WTC11 (cell line): ENCODE data around the gene ZNF429. TPM values are rescaled to one million over a fixed set of nuclear protein-coding genes. Genes with fewer than 3 reads are reported as not detected.

Experiments used
- ATAC-seq: fragments of 200-7000 bp; cut with Tn5 transposase; 2 replicates; pipeline ENCODE4 v1.10.0; 2021; ENCODE audit warnings: mild to moderate bottlenecking, moderate library complexity
- CTCF ChIA-PET: fragments of 300-600 bp; sonication (Branson Sonifier 250); formaldehyde crosslinking; loops from one replicate; lab custom pipeline; 2021; ENCODE audit warnings: antibody characterized with exemption; lab: Charles Lee
- POLR2A ChIA-PET: fragments of 350-600 bp; sonication (Branson Sonifier 250); formaldehyde crosslinking; loops from one replicate; lab custom pipeline; 2021; ENCODE audit warnings: antibody characterized with exemption; lab: Charles Lee
- DNase-seq: peaks from one replicate; pipeline ENCODE4 v3.0.0; 2021; ENCODE audit warnings: low spot score
- H3K27ac Mint-ChIP-seq: 2 replicates; pipeline ENCODE4 v1.8.0; 2021; ENCODE audit warnings: mixed read lengths
- H3K27me3 Mint-ChIP-seq: 2 replicates; pipeline ENCODE4 v1.8.0; 2021; ENCODE audit warnings: low read depth, mild to moderate bottlenecking, moderate library complexity, mixed read lengths
- H3K36me3 Mint-ChIP-seq: 2 replicates; pipeline ENCODE4 v1.8.0; 2021; ENCODE audit warnings: mixed read lengths
- H3K4me1 Mint-ChIP-seq: 2 replicates; pipeline ENCODE4 v1.8.0; 2022; ENCODE audit warnings: mixed read lengths
- H3K4me3 Mint-ChIP-seq: 2 replicates; pipeline ENCODE4 v1.8.0; 2021; ENCODE audit warnings: mild to moderate bottlenecking, moderate library complexity, mixed read lengths
- H3K9me3 Mint-ChIP-seq: 2 replicates; pipeline ENCODE4 v1.8.0; 2021; ENCODE audit warnings: mixed read lengths
- CREM ChIP-seq: sonication (generic); formaldehyde crosslinking; IDR thresholded peaks from 2 replicates; pipeline ENCODE4 v1.8.1; 2022; ENCODE audit warnings: mild to moderate bottlenecking, missing genetic modification reagents, moderate library complexity
- ELF4 ChIP-seq: sonication (generic); formaldehyde crosslinking; IDR thresholded peaks from 2 replicates; pipeline ENCODE4 v1.8.1; 2022; ENCODE audit warnings: low read depth, mild to moderate bottlenecking, moderate library complexity, missing genetic modification reagents
- GRHL2 ChIP-seq: fragments of 250-450 bp; sonication (Bioruptor Pico); IDR thresholded peaks from 2 replicates; pipeline ENCODE4 v1.8.0; 2022; ENCODE audit warnings: mild to moderate bottlenecking, moderate library complexity; ENCODE audit not compliant: insufficient replicate concordance, severe bottlenecking
- GTF2I ChIP-seq: fragments of 250-450 bp; sonication (Bioruptor Pico); conservative IDR thresholded peaks from 2 replicates; pipeline ENCODE4 v1.4.0; 2021; ENCODE audit warnings: mild to moderate bottlenecking
- JAZF1 ChIP-seq: fragments of 250-450 bp; sonication (Bioruptor Pico); IDR thresholded peaks from 2 replicates; pipeline ENCODE4 v1.9.0; 2021; ENCODE audit warnings: moderate library complexity, mild to moderate bottlenecking, inconsistent platforms
- KAT7 ChIP-seq: sonication (generic); formaldehyde crosslinking; IDR thresholded peaks from 2 replicates; pipeline ENCODE4 v1.8.1; 2023; ENCODE audit warnings: missing genetic modification reagents, mild to moderate bottlenecking, borderline replicate concordance
- NFATC4 ChIP-seq: fragments of 250-450 bp; sonication (Bioruptor Pico); IDR thresholded peaks from 2 replicates; pipeline ENCODE4 v1.9.0; 2021; ENCODE audit warnings: mild to moderate bottlenecking
- NR1H2 ChIP-seq: sonication (generic); formaldehyde crosslinking; IDR thresholded peaks from 2 replicates; pipeline ENCODE4 v1.9.0; 2021; ENCODE audit warnings: mild to moderate bottlenecking, moderate library complexity, missing genetic modification reagents
- NR3C1 ChIP-seq: sonication (generic); formaldehyde crosslinking; conservative IDR thresholded peaks from 2 replicates; pipeline ENCODE4 v1.8.1; 2023; ENCODE audit warnings: low read depth, mild to moderate bottlenecking, missing genetic modification reagents
- RORB ChIP-seq: fragments of 250-450 bp; sonication (Bioruptor Pico); IDR thresholded peaks from 2 replicates; pipeline ENCODE4 v1.9.0; 2021; ENCODE audit warnings: mild to moderate bottlenecking
- SOX15 ChIP-seq: fragments of 250-450 bp; sonication (Bioruptor Pico); IDR thresholded peaks from 2 replicates; pipeline ENCODE4 v1.9.0; 2021; ENCODE audit warnings: mild to moderate bottlenecking
- SP1 ChIP-seq: sonication (generic); formaldehyde crosslinking; conservative IDR thresholded peaks from 2 replicates; pipeline ENCODE4 v1.8.1; 2022; ENCODE audit warnings: missing genetic modification reagents
- total RNA-seq: library from RNA; stranded (reverse); gene quantifications from 3 replicates; pipeline ENCODE4 v1.2.3, GENCODE V29; 2021
- TF ChIP-seq, protein P1 (sequence below): sonication (generic); formaldehyde crosslinking; IDR thresholded peaks from 2 replicates; pipeline ENCODE4 v1.8.0; 2022; ENCODE audit warnings: mild to moderate bottlenecking, missing genetic modification reagents
- TF ChIP-seq, protein P2 (sequence below): sonication (generic); formaldehyde crosslinking; conservative IDR thresholded peaks from 2 replicates; pipeline ENCODE4 v1.8.1; 2023; ENCODE audit warnings: mild to moderate bottlenecking, low read depth, missing genetic modification reagents, moderate library complexity
- TF ChIP-seq, protein P3 (sequence below): fragments of 250-450 bp; sonication (Bioruptor Pico); IDR thresholded peaks from 2 replicates; pipeline ENCODE4 v1.9.0; 2021; ENCODE audit warnings: mild to moderate bottlenecking
- TF ChIP-seq, protein P4 (sequence below): fragments of 250-450 bp; sonication (Bioruptor Pico); IDR thresholded peaks from 2 replicates; pipeline ENCODE4 v1.9.0; 2021; ENCODE audit warnings: mild to moderate bottlenecking, borderline replicate concordance
- TF ChIP-seq, protein P5 (sequence below): sonication (generic); formaldehyde crosslinking; IDR thresholded peaks from 2 replicates; pipeline ENCODE4 v1.8.0; 2022; ENCODE audit warnings: mild to moderate bottlenecking, missing genetic modification reagents
- TF ChIP-seq, protein P6 (sequence below): sonication (generic); formaldehyde crosslinking; IDR thresholded peaks from 2 replicates; pipeline ENCODE4 v1.8.1; 2023; ENCODE audit warnings: mild to moderate bottlenecking, missing genetic modification reagents, moderate library complexity

Gene ZNF429
- total RNA-seq, 1 experiment from 2014 or later = 9.2 TPM

DNA sequence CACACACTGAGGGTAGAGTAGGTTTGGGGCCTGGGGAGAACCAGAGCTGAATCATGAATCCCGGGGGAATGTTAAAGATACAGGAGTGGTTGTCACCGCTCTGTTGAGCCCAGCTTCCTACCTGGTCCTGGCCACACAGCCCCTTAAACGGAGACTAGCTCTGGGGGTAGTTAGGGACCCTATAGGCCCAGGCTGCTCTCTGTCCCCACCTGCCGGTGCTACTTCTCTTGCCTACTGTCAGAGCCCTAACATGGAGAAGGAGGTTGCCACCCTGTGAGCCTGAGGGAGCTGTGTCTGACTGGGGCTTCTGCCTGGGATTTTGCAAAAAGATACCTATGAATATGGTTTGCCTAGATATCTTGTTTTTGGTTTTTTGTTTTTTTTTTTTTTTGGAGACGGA is 36.6 kb upstream of the ZNF429 start:
- ChIA-PET CTCF (interaction anchor here (0.6 to 1.6 kb wide), 10 partner anchors 15 to 299 kb away, joined by 3 to 9 read pairs (median 4); partner anchors contain the start of genes ZNF100 and ZNF429), POLR2A (interaction anchor here (0.5 kb wide), 1 partner anchor 1044 kb away, joined by 3 read pairs; no protein-coding TSS in a partner anchor)
- Mint-ChIP-seq H3K27me3 (peaks cover 9% of the 10 kb centered on the region), H3K9me3 (peaks cover 14% of the 10 kb centered on the region), H3K27ac (no peak overlapping the region), H3K36me3 (peaks cover 3% of the 10 kb centered on the region; the same call in 1 of the 2 replicates), H3K4me1 (no peaks in the 10 kb centered on the region), H3K4me3 (no peak overlapping the region)
- ATAC-seq (peak; percentile 36; the same call in 1 of the 2 replicates), DNase-seq (peak; percentile 61)
- TF ChIP-seq, protein P1, sequence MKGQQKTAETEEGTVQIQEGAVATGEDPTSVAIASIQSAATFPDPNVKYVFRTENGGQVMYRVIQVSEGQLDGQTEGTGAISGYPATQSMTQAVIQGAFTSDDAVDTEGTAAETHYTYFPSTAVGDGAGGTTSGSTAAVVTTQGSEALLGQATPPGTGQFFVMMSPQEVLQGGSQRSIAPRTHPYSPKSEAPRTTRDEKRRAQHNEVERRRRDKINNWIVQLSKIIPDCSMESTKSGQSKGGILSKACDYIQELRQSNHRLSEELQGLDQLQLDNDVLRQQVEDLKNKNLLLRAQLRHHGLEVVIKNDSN (CRISPR knock-in tag) = no peak
- no peak for TF ChIP-seq NFATC4 (CRISPR knock-in tag)
- no peak for TF ChIP-seq GTF2I (CRISPR knock-in tag)
- no peak for TF ChIP-seq GRHL2 (CRISPR knock-in tag)
- TF ChIP-seq, protein P2, sequence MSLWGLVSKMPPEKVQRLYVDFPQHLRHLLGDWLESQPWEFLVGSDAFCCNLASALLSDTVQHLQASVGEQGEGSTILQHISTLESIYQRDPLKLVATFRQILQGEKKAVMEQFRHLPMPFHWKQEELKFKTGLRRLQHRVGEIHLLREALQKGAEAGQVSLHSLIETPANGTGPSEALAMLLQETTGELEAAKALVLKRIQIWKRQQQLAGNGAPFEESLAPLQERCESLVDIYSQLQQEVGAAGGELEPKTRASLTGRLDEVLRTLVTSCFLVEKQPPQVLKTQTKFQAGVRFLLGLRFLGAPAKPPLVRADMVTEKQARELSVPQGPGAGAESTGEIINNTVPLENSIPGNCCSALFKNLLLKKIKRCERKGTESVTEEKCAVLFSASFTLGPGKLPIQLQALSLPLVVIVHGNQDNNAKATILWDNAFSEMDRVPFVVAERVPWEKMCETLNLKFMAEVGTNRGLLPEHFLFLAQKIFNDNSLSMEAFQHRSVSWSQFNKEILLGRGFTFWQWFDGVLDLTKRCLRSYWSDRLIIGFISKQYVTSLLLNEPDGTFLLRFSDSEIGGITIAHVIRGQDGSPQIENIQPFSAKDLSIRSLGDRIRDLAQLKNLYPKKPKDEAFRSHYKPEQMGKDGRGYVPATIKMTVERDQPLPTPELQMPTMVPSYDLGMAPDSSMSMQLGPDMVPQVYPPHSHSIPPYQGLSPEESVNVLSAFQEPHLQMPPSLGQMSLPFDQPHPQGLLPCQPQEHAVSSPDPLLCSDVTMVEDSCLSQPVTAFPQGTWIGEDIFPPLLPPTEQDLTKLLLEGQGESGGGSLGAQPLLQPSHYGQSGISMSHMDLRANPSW = no peak
- TF ChIP-seq RORB = no peak
- TF ChIP-seq, protein P3, sequence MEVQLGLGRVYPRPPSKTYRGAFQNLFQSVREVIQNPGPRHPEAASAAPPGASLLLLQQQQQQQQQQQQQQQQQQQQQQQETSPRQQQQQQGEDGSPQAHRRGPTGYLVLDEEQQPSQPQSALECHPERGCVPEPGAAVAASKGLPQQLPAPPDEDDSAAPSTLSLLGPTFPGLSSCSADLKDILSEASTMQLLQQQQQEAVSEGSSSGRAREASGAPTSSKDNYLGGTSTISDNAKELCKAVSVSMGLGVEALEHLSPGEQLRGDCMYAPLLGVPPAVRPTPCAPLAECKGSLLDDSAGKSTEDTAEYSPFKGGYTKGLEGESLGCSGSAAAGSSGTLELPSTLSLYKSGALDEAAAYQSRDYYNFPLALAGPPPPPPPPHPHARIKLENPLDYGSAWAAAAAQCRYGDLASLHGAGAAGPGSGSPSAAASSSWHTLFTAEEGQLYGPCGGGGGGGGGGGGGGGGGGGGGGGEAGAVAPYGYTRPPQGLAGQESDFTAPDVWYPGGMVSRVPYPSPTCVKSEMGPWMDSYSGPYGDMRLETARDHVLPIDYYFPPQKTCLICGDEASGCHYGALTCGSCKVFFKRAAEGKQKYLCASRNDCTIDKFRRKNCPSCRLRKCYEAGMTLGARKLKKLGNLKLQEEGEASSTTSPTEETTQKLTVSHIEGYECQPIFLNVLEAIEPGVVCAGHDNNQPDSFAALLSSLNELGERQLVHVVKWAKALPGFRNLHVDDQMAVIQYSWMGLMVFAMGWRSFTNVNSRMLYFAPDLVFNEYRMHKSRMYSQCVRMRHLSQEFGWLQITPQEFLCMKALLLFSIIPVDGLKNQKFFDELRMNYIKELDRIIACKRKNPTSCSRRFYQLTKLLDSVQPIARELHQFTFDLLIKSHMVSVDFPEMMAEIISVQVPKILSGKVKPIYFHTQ (CRISPR knock-in tag) = no peak
- no peak for TF ChIP-seq CREM
- TF ChIP-seq ELF4 = no peak
- TF ChIP-seq KAT7 (CRISPR knock-in tag) = no peak
- TF ChIP-seq SOX15 (CRISPR knock-in tag) = no peak

DNA sequence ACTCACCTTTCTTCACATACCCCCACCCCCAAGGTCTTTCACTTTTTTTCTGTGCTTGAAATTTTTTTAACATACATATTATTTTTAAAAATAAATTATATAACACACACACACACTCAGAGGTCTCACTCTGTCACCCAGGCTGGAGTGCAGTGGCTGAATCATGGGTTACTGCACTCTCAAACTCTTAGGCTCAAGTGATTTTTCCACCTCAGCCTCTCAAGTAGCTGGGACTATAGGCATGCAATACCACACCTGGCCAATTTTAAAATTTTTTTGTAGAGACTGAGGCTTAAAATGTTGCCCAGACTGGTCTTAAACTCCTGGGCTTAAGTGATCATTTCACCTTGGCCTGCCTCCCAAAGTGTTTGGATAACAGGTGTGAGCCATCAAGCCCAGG is 32.9 kb upstream of the ZNF429 start:
- POLR2A ChIA-PET = no interaction called here
- ATAC-seq (no peak), DNase-seq (no peak)
- no peak overlapping the region for H3K27ac Mint-ChIP-seq
- 0 out of 2 replicates have a peak, but pooled peaks cover 3% of the 10 kb centered on the region for H3K4me1 Mint-ChIP-seq
- H3K9me3 Mint-ChIP-seq = peaks cover 15% of the 10 kb centered on the region
- no peak overlapping the region for H3K4me3 Mint-ChIP-seq
- peaks cover 9% of the 10 kb centered on the region for H3K36me3 Mint-ChIP-seq
- peaks cover 4% of the 10 kb centered on the region for H3K27me3 Mint-ChIP-seq
- CTCF ChIA-PET = interaction anchor here (1.2 kb wide), 1 partner anchor 11 kb away, joined by 5 read pairs; no protein-coding TSS in a partner anchor
- TF ChIP-seq KAT7 (CRISPR knock-in tag) (no peak), JAZF1 (no peak), NFATC4 (CRISPR knock-in tag) (no peak), NR1H2 (CRISPR knock-in tag) (no peak), NR3C1 (CRISPR knock-in tag) (no peak), SP1 (no peak)
- TF ChIP-seq, protein P4, sequence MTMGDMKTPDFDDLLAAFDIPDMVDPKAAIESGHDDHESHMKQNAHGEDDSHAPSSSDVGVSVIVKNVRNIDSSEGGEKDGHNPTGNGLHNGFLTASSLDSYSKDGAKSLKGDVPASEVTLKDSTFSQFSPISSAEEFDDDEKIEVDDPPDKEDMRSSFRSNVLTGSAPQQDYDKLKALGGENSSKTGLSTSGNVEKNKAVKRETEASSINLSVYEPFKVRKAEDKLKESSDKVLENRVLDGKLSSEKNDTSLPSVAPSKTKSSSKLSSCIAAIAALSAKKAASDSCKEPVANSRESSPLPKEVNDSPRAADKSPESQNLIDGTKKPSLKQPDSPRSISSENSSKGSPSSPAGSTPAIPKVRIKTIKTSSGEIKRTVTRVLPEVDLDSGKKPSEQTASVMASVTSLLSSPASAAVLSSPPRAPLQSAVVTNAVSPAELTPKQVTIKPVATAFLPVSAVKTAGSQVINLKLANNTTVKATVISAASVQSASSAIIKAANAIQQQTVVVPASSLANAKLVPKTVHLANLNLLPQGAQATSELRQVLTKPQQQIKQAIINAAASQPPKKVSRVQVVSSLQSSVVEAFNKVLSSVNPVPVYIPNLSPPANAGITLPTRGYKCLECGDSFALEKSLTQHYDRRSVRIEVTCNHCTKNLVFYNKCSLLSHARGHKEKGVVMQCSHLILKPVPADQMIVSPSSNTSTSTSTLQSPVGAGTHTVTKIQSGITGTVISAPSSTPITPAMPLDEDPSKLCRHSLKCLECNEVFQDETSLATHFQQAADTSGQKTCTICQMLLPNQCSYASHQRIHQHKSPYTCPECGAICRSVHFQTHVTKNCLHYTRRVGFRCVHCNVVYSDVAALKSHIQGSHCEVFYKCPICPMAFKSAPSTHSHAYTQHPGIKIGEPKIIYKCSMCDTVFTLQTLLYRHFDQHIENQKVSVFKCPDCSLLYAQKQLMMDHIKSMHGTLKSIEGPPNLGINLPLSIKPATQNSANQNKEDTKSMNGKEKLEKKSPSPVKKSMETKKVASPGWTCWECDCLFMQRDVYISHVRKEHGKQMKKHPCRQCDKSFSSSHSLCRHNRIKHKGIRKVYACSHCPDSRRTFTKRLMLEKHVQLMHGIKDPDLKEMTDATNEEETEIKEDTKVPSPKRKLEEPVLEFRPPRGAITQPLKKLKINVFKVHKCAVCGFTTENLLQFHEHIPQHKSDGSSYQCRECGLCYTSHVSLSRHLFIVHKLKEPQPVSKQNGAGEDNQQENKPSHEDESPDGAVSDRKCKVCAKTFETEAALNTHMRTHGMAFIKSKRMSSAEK (CRISPR knock-in tag) = no peak
- TF ChIP-seq, protein P3 (CRISPR knock-in tag) = no peak
- TF ChIP-seq, protein P5, sequence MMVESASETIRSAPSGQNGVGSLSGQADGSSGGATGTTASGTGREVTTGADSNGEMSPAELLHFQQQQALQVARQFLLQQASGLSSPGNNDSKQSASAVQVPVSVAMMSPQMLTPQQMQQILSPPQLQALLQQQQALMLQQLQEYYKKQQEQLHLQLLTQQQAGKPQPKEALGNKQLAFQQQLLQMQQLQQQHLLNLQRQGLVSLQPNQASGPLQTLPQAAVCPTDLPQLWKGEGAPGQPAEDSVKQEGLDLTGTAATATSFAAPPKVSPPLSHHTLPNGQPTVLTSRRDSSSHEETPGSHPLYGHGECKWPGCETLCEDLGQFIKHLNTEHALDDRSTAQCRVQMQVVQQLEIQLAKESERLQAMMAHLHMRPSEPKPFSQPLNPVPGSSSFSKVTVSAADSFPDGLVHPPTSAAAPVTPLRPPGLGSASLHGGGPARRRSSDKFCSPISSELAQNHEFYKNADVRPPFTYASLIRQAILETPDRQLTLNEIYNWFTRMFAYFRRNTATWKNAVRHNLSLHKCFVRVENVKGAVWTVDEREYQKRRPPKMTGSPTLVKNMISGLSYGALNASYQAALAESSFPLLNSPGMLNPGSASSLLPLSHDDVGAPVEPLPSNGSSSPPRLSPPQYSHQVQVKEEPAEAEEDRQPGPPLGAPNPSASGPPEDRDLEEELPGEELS (CRISPR knock-in tag) = no peak
- TF ChIP-seq, protein P6, sequence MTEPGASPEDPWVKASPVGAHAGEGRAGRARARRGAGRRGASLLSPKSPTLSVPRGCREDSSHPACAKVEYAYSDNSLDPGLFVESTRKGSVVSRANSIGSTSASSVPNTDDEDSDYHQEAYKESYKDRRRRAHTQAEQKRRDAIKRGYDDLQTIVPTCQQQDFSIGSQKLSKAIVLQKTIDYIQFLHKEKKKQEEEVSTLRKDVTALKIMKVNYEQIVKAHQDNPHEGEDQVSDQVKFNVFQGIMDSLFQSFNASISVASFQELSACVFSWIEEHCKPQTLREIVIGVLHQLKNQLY (CRISPR knock-in tag) = no peak
